OCI-LY3 (cell line): ENCODE results near the gene AKR1C2.

Experiments used
- EZH2phosphoT487 ChIP-seq: fragments of 200-600 bp; shearing (Covaris generic); IDR thresholded peaks from 2 replicates; pipeline ENCODE4 v1.6.1; 2018; ENCODE audit warnings: antibody characterized with exemption, mixed run types, low read depth
- TF ChIP-seq, protein P1 (sequence below): fragments of 200-600, 300-600 bp; sonication (generic); IDR thresholded peaks from 2 replicates; pipeline ENCODE4 v1.5.1; 2014; ENCODE audit warnings: antibody characterized with exemption, low read length, low read depth

DNA sequence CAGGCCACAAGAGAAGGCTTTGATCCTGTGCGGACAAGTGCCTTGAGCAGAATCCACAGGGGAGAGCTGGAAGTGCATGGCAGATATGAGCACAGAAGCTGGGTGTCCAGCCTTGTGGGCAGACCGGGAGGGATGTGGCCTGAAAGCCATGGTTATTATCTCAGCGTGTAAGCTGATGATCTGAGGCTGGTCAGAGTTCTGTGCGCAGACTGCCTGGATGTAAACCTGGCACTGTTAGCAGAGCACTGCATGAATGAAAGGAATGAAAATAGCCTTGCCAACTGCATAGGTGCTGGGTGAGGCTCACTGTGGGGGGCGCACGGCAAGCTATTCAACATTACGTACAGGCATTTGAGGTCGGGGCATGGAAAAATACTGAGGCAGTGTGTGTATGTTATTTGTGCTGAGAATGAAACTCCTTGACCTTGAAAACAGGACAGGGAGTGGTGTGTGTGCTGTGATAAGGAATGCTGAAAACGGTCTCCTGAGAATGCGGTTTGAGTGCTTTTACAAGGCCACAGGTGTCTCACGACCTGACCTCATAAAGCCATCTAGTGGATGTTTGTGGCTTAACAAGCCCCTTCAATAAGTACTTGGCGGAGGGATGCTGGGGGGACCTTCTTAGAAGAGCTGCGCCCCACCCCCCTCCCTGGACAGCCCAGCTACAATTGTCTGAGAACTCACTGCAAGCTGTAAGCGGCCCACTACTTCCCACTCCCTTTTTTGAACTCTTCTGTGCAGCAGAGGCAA is 21.8 kb downstream of the AKR1C2 start:
- TF ChIP-seq, protein P1, sequence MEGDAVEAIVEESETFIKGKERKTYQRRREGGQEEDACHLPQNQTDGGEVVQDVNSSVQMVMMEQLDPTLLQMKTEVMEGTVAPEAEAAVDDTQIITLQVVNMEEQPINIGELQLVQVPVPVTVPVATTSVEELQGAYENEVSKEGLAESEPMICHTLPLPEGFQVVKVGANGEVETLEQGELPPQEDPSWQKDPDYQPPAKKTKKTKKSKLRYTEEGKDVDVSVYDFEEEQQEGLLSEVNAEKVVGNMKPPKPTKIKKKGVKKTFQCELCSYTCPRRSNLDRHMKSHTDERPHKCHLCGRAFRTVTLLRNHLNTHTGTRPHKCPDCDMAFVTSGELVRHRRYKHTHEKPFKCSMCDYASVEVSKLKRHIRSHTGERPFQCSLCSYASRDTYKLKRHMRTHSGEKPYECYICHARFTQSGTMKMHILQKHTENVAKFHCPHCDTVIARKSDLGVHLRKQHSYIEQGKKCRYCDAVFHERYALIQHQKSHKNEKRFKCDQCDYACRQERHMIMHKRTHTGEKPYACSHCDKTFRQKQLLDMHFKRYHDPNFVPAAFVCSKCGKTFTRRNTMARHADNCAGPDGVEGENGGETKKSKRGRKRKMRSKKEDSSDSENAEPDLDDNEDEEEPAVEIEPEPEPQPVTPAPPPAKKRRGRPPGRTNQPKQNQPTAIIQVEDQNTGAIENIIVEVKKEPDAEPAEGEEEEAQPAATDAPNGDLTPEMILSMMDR, result peak; percentile 55
- no peak for TF ChIP-seq EZH2phosphoT487
